Activated CD8-positive, alpha-beta memory T cell treated with anti-CD3 and anti-CD28 coated beads for 4 hours (primary cell): Measurements from ENCODE around the gene CTNNA2.

Experiments
- DNase-seq, 2 donors: peaks; one replicate each; pipeline ENCODE4 v3.0.0-alpha.2; 2020; ENCODE audit warnings: low read depth in 2 of 2

Gene CTNNA2

GRCh38 chr2:80269806-80270205, 757.0 kb downstream of the CTNNA2 start:
- DNase-seq, result no peak

- DNase-seq, result no peak
Observed at GRCh38 chr2:80280598-80280997, 767.7 kb downstream of the CTNNA2 start.

GRCh38 chr2:80281049-80281448, 768.2 kb downstream of the CTNNA2 start:
- DNase-seq, result no peak

- DNase-seq, result no peak
Observed at GRCh38 chr2:80288576-80288975, 775.7 kb downstream of the CTNNA2 start.

- no peak for DNase-seq
Observed at GRCh38 chr2:80291656-80292055, 778.8 kb downstream of the CTNNA2 start.

- no peak for DNase-seq
Observed at GRCh38 chr2:80292474-80292873, 779.6 kb downstream of the CTNNA2 start.

GRCh38 chr2:80293039-80293438, 780.2 kb downstream of the CTNNA2 start:
- DNase-seq, result no peak

GRCh38 chr2:80298954-80299353, 786.1 kb downstream of the CTNNA2 start:
- no peak for DNase-seq

GRCh38 chr2:80299661-80300060, 786.8 kb downstream of the CTNNA2 start:
- no peak for DNase-seq

- DNase-seq, result no peak
Observed at GRCh38 chr2:80300346-80300745, 787.5 kb downstream of the CTNNA2 start.

- DNase-seq, result no peak
Observed at GRCh38 chr2:80300954-80301353, 788.1 kb downstream of the CTNNA2 start.

- DNase-seq, result no peak
Observed at GRCh38 chr2:80302001-80302313, 789.1 kb downstream of the CTNNA2 start.

GRCh38 chr2:80302314-80303005, 789.6 kb downstream of the CTNNA2 start:
- no peak for DNase-seq

- no peak for DNase-seq
Observed at GRCh38 chr2:80303006-80303908, 790.4 kb downstream of the CTNNA2 start.

- DNase-seq, result no peak
Observed at GRCh38 chr2:80303909-80304837, 791.3 kb downstream of the CTNNA2 start, which contains the start of gene LRRTM1. LRRTM1 (minus strand) TSS chr2:80304752; CDS start chr2:80303819, 933 bp downstream.

GRCh38 chr2:80311304-80311703, 798.5 kb downstream of the CTNNA2 start:
- no peak for DNase-seq

- DNase-seq, result no peak
Observed at GRCh38 chr2:80312282-80312839, 799.5 kb downstream of the CTNNA2 start.

- DNase-seq, result no peak
Observed at GRCh38 chr2:80322311-80322920, 809.6 kb downstream of the CTNNA2 start.

- no peak for DNase-seq
Observed at GRCh38 chr2:80322958-80323357, 810.1 kb downstream of the CTNNA2 start.

- DNase-seq, result no peak
Observed at GRCh38 chr2:80323610-80324009, 810.8 kb downstream of the CTNNA2 start.

GRCh38 chr2:80324525-80324924, 811.7 kb downstream of the CTNNA2 start:
- DNase-seq, result no peak
